ENCODE measurements around the gene ZNF80. TPM values are rescaled to one million over a fixed set of nuclear protein-coding genes. Genes with fewer than 3 reads are reported as not detected.

The ZNF80 gene
- polyA plus RNA-seq, 3 donors: not detected

DNA sequence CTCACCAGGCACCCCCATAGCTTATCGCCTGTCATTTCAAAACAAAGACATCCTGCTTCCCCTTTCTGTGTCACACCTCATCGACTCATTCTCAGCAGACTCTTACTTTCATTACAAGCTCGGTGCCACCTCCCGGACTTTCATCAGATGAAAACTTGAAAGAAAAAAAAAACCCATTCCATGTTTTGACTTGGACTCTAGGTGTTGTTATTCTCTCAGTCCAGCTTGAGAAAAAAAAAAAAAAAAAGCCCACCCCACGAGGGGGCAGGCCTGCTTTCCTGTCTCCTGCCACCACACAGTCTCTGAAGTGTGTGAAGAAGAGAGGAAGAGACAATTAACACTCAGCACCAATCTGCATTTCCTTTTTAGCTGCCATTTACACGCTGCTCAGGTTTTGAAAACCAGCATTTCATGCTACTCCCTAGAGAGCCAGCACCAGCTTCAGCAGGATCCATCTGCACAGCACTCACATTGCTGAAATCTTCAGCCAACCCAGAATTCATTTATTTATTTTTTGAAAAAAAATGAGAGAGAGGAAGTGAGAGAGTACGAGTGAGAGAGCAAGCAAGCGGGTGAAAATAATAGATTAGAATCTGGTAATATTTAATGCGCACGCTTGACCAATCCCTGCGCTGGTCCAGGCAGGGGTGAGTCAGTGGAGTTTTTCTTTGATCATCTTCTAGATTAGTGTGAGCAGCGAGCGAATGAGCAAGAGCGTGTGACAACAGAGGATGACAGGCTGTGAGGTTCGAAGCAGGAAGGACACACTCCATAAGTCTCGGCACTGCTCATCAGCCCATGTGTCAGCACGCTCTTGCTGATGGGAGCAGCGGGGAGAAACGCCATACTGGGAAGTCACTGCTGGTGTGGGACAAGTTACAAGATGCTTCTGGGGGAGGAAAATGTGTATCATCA, 23.5 kb downstream of the ZNF80 start:
- Mint-ChIP-seq H3K27ac (peak overlapping the region in 1 of 7 donors; percentile 31), H3K9me3 (peaks cover 0 to 3% (median 0%) of the 10 kb centered on the region in 7 donors), H3K27me3 (ENCODE audit: low read depth in 3 of 3) (peaks cover 2 to 3% (median 2%) of the 10 kb centered on the region in 3 donors), H3K36me3 (no peaks in the 10 kb centered on the region), H3K4me1 (no peaks in the 10 kb centered on the region), H3K4me3 (no peak overlapping the region)
- DNase-seq: peak; percentile 49 to 91 (median 56)
- Histone ChIP-seq H3K4me1 (ENCODE audit: control insufficient read depth in 1 of 2, insufficient read depth in 2 of 2, low read length in 2 of 2) (peaks cover 5 to 11% of the 10 kb centered on the region in 2 donors), H3K4me2 (replicated peaks; ENCODE audit: extremely low read depth, low read length, poor library complexity, severe bottlenecking) (peak overlapping the region; percentile 68), H3K9me3 (replicated peaks in 1 of 2; ENCODE audit: control insufficient read depth in 1 of 2, insufficient read depth in 1 of 2, low read length in 2 of 2) (no peaks in the 10 kb centered on the region), H3K4me3 (replicated peaks in 1 of 3; ENCODE audit: low read depth in 2 of 3, low read length in 3 of 3) (peak overlapping the region; percentile 24 to 78 (median 72)), H3K36me3 (replicated peaks in 1 of 2; ENCODE audit: control insufficient read depth in 1 of 2, insufficient read depth in 2 of 2, low read length in 2 of 2) (no peaks in the 10 kb centered on the region), H2AFZ (ENCODE audit: insufficient read depth, low read depth, low read length, poor library complexity, severe bottlenecking) (peak overlapping the region; percentile 61), H3K79me2 (ENCODE audit: insufficient read depth, low read length) (no peaks in the 10 kb centered on the region), H3K27me3 (ENCODE audit: control insufficient read depth in 2 of 2, insufficient read depth in 2 of 2, low read length in 2 of 2) (peaks cover 0 to 3% of the 10 kb centered on the region in 2 donors), H3K9ac (ENCODE audit: insufficient read depth, low read length, poor library complexity, severe bottlenecking) (peak overlapping the region; percentile 62), H4K20me1 (ENCODE audit: insufficient read depth, low read length) (no peaks in the 10 kb centered on the region), H3K27ac (ENCODE audit: low read depth in 1 of 2, low read length in 2 of 2) (peak overlapping the region in 1 of 2 donors; percentile 60)
- WGBS (ENCODE audit: insufficient coverage): 2% methylated on average over 12 of the region's 19 CpGs
- intact Hi-C loops (cut with micrococcal nuclease): no loop called here
- TF ChIP-seq, protein P1, sequence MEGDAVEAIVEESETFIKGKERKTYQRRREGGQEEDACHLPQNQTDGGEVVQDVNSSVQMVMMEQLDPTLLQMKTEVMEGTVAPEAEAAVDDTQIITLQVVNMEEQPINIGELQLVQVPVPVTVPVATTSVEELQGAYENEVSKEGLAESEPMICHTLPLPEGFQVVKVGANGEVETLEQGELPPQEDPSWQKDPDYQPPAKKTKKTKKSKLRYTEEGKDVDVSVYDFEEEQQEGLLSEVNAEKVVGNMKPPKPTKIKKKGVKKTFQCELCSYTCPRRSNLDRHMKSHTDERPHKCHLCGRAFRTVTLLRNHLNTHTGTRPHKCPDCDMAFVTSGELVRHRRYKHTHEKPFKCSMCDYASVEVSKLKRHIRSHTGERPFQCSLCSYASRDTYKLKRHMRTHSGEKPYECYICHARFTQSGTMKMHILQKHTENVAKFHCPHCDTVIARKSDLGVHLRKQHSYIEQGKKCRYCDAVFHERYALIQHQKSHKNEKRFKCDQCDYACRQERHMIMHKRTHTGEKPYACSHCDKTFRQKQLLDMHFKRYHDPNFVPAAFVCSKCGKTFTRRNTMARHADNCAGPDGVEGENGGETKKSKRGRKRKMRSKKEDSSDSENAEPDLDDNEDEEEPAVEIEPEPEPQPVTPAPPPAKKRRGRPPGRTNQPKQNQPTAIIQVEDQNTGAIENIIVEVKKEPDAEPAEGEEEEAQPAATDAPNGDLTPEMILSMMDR (IDR thresholded peaks at IDR 0.05): no peak

DNA sequence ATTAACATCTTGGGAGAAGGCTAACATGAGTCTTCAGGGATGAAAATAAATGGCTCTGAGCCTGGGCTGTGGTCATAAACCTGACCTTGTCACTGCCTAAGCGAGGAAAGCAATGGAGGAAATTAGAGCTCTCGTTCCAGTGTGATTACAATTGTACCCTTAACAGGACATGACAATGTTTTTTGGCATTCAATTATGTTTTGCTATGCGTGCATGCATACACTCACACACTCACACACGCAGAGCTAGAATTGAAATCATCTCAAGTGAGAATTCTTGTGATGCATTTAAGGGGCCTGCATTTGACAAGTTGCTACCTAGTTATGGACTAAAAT, 24.1 kb downstream of the ZNF80 start:
- Mint-ChIP-seq H3K27me3 (ENCODE audit: low read depth in 3 of 3) (peaks cover 2 to 3% (median 2%) of the 10 kb centered on the region in 3 donors), H3K27ac (peak overlapping the region in 1 of 7 donors; percentile 31), H3K4me1 (no peaks in the 10 kb centered on the region), H3K9me3 (peaks cover 0 to 3% (median 0%) of the 10 kb centered on the region in 7 donors), H3K36me3 (no peaks in the 10 kb centered on the region), H3K4me3 (no peak overlapping the region)
- H2AFZ ChIP-seq (ENCODE audit: insufficient read depth, low read depth, low read length, poor library complexity, severe bottlenecking): peak overlapping the region; percentile 61
- peak overlapping the region in 2 of 3 experiments; percentile 72 to 78 for H3K4me3 ChIP-seq (replicated peaks in 1 of 3; ENCODE audit: low read depth in 2 of 3, low read length in 3 of 3)
- H3K4me2 ChIP-seq (replicated peaks; ENCODE audit: extremely low read depth, low read length, poor library complexity, severe bottlenecking): peak overlapping the region; percentile 68
- no peaks in the 10 kb centered on the region for H3K79me2 ChIP-seq (ENCODE audit: insufficient read depth, low read length)
- no peaks in the 10 kb centered on the region for H3K36me3 ChIP-seq (replicated peaks in 1 of 2; ENCODE audit: control insufficient read depth in 1 of 2, insufficient read depth in 2 of 2, low read length in 2 of 2)
- H3K9ac ChIP-seq (ENCODE audit: insufficient read depth, low read length, poor library complexity, severe bottlenecking): no peak overlapping the region
- TF ChIP-seq, protein P1 (IDR thresholded peaks at IDR 0.05): no peak
- H3K27me3 ChIP-seq (ENCODE audit: control insufficient read depth in 2 of 2, insufficient read depth in 2 of 2, low read length in 2 of 2): peaks cover 0 to 3% of the 10 kb centered on the region in 2 donors
- no peak overlapping the region for H3K27ac ChIP-seq (ENCODE audit: low read depth in 1 of 2, low read length in 2 of 2)
- WGBS (ENCODE audit: insufficient coverage): 13% methylated on average over 3 of the region's 4 CpGs
- H4K20me1 ChIP-seq (ENCODE audit: insufficient read depth, low read length): no peaks in the 10 kb centered on the region
- no peaks in the 10 kb centered on the region for H3K9me3 ChIP-seq (replicated peaks in 1 of 2; ENCODE audit: control insufficient read depth in 1 of 2, insufficient read depth in 1 of 2, low read length in 2 of 2)
- H3K4me1 ChIP-seq (ENCODE audit: control insufficient read depth in 1 of 2, insufficient read depth in 2 of 2, low read length in 2 of 2): peaks cover 5 to 11% of the 10 kb centered on the region in 2 donors
- intact Hi-C loops (cut with micrococcal nuclease): no loop called here
- no peak for DNase-seq

Measured in CD14-positive monocyte (primary cell).